Thyroid gland (tissue), 4 donors: ENCODE results near the gene DCLK2.

ENCODE experiments used
- POLR2A ChIP-seq, 2 donors: fragments of 450-650 bp; IDR thresholded peaks; one replicate each; pipeline ENCODE4 v1.6.1; 2017; ENCODE audit warnings: antibody characterized with exemption in 2 of 2, mild to moderate bottlenecking in 2 of 2, moderate library complexity in 1 of 2
- TF ChIP-seq, protein P1 (sequence below), 6 experiments: fragments of 200-600 bp in 3 of 6; fragments of 450-650 bp in 3 of 6; sonication (generic) in 3 of 6; IDR thresholded peaks; one replicate each; pipeline ENCODE4 v1.5.1; 2016 to 2019; ENCODE audit warnings: antibody characterized with exemption in 6 of 6, mild to moderate bottlenecking in 2 of 6, inconsistent platforms in 1 of 6, moderate library complexity in 1 of 6

DNA sequence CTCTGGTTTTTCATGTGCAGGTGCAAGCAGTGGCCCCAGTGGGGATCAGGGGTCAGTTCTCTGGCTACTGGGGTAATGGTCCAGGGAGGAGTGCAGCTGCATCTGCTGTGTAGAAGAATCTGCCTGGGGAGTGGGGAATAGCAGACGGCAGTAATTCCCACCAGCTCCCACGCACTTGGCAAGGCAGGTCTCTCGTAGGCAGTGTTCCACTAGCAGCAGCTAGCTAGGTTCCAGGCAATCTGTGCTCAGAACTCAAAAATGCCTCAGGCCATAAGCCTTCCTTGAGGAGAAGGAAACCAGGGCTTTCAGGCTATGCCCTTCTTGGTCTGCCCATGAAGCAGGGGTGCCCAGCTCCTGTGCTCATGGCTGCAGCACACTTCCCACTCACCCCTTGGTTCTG is 38.8 kb downstream of the DCLK2 start:
- TF ChIP-seq, protein P1, sequence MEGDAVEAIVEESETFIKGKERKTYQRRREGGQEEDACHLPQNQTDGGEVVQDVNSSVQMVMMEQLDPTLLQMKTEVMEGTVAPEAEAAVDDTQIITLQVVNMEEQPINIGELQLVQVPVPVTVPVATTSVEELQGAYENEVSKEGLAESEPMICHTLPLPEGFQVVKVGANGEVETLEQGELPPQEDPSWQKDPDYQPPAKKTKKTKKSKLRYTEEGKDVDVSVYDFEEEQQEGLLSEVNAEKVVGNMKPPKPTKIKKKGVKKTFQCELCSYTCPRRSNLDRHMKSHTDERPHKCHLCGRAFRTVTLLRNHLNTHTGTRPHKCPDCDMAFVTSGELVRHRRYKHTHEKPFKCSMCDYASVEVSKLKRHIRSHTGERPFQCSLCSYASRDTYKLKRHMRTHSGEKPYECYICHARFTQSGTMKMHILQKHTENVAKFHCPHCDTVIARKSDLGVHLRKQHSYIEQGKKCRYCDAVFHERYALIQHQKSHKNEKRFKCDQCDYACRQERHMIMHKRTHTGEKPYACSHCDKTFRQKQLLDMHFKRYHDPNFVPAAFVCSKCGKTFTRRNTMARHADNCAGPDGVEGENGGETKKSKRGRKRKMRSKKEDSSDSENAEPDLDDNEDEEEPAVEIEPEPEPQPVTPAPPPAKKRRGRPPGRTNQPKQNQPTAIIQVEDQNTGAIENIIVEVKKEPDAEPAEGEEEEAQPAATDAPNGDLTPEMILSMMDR (IDR thresholded peaks at IDR 0.05), result no peak
- no peak for TF ChIP-seq POLR2A (IDR thresholded peaks at IDR 0.05)
